HG03103 (cell line): Measurements from ENCODE around the gene CENPX.

Source experiments
- ATAC-seq: cut with Tn5 transposase; IDR thresholded peaks from one replicate; pipeline ENCODE4 v1.9.1; 2021; ENCODE audit warnings: low read depth; ENCODE audit not compliant: unreplicated experiment

CENPX gene

DNA sequence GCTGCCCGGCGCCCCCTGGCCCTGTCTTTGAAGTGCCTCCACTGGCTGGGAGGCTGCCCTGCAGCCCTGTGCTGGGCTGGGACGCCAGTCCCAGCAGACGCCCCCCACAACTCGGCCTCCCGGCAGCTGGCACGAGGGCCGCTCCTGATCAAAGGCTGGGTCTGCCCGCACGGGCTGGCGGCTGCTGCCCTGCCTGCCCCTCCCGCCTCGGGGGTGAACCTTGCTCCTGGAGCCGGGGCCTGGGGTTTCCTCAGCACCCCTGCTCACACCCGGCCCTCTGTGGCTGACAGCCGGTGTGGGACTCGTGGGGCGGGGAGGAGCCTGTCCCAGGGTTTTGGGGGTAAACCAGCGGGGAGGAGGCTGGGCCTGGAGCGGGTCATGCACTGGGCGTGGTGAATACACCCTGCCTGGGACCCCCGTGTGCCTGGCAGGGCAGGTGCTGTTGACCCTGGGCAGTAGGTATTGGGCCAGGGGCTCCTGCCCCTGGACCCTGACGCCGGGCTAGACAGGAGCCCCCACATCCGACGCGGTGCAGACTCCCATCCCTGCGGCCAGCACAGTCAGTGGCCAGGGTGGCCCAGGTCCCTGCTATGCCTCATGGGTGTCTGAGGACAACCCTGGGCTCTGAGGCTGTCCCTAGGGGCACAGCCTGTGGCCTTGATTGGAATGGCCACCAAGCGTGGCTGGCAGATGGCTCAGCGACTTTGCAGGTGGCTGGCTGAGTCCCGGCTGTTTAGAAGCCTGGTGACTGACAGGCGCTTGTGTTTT is 21.7 kb downstream of the CENPX start:
- ATAC-seq = no peak

DNA sequence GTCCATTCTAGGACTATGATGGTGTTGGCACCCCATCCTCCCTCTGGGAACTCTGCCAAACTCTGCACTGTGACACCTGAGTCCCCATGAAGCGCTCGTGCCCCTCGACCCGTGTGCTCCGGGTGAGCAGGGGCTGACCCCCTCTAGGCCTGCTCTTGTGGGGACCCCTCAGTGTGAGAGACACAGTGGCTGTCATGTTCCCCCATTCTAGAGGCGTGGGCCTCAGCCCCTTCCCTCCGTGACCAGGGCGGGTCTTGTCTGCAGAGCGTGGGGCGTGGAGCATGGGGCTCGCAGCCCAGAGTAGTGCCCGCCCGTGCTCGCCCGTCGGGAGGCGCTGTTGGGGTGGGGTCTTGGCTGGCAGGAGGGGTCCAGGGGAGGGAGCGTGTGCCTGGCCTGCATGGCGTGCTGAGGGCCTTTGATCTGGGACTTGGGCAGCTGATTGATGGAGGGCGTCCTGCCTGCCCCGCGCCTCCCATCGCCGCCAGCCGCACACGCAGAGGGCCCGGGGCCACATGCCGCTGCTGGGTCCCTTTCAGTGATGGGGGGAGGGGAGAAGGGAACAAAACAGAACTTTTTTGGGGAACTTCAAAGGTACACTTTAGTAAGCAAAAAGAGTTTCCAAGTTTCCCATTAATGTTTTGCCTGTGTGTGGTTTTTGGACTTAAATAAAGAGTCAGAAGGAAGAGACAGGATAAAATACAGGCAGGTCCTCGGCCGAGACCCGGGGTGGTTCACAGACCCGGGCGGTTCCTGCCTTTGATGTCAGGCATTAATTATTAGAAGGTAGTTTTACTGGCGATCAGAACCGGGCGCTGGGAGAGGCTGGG is 22.5 kb downstream of the CENPX start:
- no peak for ATAC-seq

DNA sequence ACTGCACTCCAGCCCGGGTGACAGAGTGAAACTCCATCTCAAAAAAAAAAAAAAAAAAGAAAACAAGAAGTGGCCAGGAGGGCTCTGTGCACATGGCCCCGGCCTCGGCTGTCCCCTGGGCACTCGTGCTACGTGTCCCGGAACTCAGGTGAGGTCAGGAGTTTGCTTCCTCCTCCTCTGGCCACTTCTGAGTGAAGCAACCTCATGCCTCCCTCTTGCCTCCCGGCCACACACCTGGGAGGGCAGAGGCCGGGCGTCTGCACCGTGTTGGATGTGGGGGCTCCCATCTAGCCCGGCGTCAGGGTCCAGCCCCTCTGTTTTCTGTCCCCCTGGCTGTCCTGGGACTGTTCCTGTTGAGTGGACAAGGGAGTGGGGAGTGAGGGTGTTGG is 23.1 kb downstream of the CENPX start:
- no peak for ATAC-seq

DNA sequence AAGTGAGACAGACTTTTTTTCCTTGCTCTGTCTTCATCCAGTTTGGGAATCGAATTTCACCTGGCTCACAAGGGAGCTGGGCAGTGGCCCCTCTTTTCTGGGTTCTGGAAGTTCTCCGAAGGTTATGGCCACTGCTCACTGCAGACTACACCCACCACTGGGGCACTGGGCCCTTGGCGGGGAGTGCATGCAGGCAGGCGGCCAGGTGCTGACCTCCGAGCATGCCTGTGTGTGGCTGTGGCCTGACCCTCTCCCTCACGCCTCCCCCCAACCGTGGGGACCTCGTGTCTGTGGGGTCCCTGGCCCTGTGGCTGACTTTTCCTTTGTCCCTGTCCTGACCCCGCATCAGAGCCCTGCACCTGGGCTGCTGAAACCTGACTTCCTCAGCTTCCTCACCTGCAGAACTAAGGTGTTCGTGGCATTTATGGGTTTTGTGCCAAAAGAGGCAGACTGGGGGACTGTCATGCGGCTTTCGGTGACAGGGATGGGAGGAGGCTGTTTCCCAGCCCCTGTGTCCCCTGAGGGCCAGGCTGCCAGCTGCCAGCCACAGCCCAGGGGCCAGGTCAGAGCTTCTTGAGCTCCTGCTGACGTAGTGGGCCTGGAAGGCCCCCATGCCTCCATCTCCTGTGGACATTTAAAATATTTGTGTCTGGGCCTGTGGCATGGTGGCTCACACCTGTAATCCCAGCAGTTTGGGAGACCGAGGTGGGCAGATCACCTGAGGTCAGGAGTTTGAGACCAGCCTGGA is 23.8 kb downstream of the CENPX start:
- ATAC-seq = no peak

DNA sequence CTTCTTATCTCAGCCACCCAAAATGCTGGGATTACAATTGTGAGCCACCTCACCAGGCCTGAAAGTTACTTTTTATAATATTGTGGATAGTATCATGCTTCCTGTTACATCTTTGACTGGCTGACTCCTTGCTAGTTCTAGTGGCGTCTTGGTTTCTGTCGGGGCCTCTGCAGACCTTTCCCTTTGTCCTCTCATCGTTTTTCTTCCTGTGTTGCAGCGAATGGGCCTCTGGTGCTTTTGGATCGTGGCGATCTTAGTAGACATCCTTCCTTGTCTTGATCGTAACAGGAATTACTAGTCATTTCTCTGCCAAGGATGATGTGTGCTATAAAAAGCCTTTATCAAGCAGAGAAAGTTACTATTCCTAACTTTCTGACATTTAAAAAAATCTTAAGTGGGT is 24.5 kb downstream of the CENPX start:
- ATAC-seq = no peak

DNA sequence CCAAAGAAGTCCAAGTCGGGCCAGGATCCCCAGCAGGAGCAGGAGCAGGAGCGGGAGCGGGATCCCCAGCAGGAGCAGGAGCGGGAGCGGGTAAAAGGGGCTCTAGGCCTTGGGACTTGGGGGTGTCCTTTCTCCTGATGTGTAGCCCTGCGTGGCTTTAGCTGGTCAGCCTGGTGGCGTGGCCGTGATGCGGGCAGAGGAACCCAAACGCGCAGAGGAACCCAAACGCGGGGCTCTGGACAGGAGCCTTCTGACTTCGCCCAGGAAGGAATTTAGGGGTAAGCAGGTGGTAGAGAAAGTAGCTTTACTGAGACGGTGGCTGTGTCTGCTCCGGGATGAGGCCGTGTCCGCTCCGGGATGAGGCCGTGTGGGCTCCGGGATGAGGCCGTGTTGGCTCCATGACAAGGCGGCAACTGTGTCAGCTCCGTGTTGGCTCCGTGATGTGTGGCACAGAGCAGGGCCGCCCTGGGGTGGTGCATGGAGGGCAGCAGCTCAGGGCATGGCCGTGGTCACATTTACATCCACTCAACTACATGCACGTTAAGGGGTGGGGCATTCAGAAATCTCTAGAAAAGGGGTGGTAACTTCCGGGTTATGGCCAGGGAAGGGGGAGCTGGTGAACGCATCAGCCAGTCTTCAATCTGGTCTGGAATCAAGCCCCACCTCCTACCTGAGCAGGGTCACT is 25.8 kb downstream of the CENPX start:
- ATAC-seq = no peak

DNA sequence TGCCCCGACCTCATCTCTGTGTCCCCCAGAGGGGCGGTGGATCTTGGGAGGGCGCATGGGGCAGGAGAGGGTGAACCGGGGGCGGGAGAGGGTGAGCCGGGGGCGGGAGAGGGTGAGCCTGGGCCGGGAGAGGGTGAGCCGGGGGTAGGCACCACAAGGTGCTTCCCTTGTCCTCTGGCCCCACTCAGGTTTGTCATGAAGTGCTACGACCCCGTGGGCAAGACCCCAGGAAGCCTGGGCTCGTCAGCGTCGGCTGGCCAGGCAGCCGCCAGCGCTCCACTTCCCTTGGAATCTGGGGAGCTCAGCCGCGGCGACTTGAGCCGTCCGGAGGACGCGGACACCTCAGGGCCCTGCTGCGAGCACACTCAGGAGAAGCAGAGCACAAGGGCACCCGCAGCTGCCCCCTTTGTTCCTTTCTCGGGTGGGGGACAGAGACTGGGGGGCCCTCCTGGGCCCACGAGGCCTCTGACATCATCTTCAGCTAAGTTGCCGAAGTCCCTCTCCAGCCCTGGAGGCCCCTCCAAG is 26.4 kb downstream of the CENPX start:
- ATAC-seq = no peak

DNA sequence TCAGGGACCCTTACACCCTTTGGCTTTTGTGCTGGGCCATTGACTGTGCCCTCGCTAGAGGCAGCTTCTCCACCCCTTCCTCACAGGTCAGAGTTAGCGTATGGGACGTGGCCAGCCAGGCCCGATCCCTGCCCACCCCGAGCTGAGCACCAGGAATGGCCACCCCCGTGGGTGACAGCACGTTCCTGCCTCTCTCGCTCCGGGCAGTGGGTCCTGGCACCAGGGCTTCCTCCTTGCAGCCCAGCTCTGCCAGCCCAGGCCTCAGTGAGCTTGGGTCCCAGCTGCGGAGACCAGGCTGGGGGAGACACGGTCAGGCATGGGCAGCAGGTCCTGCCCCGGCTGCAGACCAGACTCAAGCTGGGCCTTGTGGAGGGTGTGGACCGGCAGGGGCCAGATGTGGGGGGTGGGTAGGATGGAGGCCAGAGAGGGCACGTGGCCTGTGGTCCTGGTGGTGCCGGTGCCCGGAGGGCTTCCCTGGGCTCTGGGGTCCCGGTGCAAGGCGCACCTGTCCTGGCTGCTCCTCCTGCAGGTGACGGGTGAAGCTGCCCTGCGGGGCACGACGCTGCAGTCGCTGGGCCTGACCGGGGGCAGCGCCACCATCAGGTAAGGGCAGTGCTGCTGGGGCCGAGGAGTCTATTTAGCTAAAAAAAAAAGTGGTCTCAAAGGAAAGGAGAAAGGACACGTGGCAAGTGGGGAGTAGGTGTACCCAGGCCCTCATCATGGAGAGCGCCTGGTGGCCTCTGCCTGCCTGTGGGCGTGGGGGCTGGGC is 27.0 kb downstream of the CENPX start:
- ATAC-seq = no peak

DNA sequence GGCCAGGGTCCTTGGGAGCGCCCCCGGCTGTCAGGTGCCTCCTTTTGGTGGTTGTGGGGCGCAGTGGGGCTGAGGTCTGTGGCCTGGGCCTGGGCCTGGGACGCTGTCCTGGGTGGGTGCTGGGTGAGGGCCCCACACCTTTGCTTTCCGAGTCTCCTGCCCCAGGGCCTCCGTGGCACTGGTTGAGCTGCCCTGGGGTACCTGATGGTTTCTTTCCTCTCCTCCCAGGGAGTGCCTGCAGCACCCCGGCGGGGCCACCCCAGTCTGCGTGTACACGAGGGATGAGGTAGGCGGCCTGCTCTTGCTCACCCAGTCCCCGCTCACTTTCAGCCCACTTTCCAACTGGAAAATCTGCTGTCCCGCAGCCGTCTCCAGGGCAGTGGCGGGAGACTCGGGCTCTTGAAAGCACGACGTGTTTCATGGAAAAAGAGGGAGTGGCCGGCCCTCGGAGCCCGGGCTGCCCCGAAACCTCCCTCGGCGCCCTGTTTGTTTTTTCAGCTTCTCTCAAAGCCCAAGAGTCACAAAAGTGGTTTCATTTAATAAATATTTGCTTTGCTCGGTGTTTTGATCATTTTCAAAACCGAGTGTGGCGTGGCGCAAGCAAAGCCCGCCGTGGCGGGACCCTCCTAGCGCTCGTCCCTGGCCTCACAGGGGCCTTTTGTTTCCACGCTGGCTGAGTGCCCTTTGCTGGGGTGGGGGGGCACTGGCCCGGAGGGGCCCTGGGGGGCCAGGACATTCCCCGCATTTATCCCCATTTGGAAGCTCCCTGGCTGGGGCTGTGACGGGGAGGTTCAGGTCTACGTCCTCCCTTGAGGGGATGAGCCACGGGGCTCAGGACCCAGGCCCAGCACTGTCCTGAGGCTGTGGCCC is 27.9 kb downstream of the CENPX start:
- ATAC-seq = no peak

DNA sequence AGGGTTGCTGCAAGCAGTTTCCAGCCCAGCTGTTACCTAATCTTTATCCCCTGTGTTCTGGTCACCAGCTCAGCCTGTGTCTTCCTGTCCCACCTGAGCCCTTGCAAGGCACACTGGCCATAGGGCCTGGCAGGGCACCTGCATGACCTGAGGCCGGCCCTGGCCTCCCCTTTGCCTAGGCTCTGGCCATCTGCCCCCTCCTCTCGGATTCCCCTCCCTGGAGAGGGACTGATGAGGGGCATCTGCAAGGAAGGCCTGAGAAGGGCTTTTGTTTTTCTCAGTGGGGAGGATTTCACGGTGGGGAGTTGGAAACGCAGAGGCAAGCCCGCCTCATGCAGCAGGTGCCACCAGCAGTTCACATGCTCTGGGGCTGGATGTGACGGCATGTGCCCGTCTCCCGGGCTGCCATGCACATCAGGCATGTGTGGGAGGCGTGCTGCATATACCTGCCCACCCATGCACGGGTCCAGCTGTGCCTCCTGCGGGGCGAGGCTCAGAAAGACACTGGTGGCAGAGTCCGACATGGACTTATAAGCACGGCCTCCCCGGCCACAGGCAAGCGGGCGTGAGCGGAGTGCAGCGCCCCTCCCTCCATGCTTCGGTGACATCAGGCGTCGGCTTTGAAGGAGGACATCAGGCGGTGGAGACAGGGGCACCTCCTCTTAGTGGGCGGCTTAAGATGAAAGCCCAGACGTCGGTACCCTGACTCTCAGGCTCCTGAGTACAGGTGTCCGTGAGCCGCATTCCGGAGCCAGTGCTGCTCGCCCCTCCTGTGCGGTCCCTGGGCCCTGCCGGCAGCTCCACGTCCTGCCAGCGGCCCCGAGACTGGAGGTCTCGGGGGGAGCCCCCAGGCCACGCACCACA is 28.7 kb downstream of the CENPX start:
- ATAC-seq = no peak

DNA sequence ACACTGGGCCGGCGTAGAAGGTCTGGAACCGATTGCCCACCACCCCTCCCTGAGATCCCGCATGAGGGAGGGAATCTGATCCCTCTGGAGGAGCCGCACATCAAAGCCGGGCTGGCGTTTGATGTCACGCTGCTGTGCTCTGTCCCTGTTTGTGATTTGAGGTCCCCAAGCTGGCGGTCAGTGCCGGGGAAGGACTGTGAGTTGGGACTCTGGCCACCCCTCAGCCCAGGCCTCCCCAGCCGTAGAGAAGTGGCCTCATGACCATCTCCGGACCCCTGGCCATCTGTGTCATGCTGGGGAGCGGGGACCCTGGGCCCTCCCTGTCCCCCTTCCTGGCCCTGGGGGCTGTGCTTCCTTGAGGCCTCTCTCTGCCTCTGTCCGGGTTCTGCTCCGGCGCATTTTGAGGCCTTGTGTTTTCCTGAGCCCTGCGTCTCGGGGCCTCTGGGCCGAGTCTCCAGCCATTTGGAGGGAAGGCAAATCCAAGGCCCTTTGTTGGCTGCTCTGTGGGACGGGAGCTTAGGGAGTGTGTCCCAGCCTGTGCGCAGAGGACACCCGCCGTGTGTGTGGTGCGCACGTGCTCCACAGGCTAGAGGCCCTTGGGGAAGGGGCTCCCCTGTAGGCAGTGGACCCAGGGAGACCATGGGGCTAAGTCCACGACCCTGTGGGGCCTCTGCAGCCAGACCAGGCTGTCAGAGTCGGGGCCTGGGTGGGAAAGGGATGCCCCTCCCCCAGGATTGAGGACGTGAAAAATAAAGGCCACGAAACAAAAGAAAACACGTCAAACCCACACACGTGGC is 30.2 kb downstream of the CENPX start:
- ATAC-seq = no peak

DNA sequence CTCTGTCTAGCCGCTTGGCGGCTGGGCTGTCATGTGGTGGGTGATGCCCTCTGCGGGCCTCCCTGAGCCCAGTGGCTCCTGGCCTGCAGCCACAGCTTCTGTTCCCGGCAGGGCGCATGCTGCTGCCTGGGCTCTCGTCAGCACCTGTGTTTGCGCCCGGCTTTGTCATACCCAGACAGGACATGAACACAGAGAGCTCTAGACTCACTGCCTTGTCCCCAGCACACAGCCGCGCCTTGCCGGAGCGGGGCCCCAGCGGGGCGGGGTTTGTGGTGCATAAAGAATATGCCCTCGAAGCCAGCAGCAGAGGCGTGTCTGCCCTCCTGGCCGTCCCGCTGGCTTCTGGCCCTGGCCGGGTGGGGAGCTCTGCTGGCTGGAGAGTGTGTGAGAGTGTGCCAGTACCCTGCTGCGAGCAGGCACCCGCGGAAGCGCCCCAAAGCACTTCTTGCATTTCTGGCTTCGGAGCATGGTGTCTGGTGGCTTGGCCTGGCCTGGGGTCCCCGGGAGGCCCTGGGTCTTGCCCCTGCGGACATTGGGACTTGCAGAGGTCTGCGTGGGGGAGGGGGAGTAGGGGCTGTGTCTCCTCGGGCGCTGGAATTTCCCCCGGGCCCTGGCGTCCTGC is 30.9 kb downstream of the CENPX start:
- ATAC-seq = no peak

DNA sequence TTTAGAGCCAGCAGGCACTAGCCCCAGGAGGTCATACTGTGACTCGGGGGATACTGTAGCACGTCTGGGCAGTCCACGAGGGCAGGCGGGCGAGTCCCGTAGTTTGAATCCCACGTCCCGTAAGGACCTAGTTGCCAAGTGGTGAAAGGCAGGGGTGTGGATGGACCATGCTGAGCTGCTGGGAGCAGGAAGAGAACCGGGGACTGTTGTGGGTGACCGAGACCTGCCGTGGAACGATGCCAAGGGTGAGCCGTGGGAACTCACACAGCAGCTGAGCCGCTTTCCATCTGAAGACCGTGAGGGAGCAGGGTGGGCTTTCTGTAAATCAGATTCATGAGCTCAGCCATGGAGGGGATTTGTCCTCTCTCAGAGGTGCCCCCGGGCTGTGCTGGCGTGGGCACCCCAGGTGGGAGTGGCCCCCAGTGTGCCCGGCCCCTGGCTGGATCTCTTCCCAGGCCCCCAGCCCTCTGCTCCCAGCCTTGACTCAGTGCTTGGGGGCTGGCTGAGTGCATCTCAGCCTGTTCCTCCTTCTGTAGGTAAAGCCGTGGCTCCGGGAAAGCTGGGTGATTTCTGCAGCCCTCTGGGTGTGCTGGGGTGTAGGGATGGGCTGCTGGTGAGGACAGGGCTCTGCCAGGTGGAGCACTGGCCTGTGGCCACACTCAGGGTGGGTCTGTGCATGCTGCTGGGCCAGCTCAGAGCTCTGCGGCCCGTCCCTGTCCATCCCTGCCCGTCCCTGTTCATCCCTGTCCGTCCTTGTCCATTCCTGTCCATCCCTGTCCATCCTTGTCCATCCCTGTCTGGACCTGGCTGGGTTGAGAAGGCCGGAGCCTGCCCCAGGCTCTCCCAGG is 31.6 kb downstream of the CENPX start:
- ATAC-seq = no peak

DNA sequence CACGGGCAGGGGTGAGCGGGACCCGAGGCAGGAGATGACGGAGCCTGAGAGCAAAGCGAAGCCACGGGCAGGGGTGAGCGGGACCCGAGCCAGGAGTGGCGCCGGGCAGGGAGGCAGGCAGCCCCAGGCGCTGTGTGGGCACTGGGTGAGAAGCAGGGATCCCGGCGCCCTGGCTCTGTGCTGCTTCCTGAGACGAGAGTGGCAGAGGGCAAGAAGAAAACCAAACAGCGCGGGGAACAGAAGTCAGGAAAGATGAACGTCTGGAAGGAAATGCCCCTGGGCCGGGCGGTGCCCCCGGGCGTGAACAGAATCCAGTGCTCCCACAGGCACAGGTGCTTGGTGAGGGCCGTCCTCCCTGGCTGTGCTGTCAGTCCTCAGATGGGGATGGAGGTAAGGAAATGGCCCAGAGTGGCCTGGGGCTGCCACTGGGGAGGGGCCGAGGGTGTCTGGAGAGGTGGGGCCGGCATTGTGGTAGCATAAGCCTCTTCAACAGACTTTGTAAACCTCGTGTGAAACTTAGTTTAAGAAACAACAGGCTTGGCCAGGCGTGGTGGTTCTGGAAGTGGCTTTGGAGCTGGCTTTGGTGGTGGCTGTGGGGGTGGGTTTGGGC is 35.4 kb downstream of the CENPX start:
- ATAC-seq = no peak

DNA sequence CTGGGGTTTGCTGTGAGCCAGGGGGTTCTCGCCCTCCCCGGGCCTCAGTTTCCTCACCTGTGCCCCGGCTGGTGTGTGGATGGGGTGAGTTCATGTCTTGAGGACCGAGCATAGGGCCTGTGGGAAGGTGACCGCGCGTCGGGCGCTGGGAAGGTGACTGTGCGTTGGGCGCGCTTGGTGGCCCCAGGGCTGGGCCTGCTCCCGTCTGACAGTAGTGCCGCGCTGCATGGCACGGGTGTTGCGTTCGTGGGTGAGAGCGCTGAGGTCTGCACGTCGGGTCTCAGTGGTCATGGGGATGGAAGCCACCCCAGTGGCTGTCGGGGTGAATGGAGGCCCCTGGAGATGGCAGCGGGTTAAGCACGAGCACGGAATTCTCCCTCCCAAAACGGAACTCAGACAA is 36.1 kb downstream of the CENPX start:
- ATAC-seq = no peak
